Ectodermal cell (in vitro differentiated cells): ENCODE data around the gene DIDO1.
"Not testable (repeated sequence)": the region's sequence is repeated elsewhere in the genome, so short reads cannot be mapped to it uniquely, and the experiment has no call there.

Experiments
- H3K27ac ChIP-seq: 2 replicates; pipeline ENCODE4 v1.7.0; 2013; ENCODE audit warnings: mild to moderate bottlenecking, low read depth, low read length; ENCODE audit not compliant: insufficient read depth, poor library complexity, severe bottlenecking
- H3K27me3 ChIP-seq: 2 replicates; pipeline ENCODE4 v1.7.0; 2013; ENCODE audit warnings: mild to moderate bottlenecking, low read length; ENCODE audit not compliant: insufficient read depth, control insufficient read depth, poor library complexity, severe bottlenecking
- H3K36me3 ChIP-seq: one replicate; pipeline ENCODE4 v1.7.0; 2013; ENCODE audit warnings: low read length; ENCODE audit not compliant: control insufficient read depth, insufficient read depth
- H3K4me1 ChIP-seq: one replicate; pipeline ENCODE4 v1.7.0; 2013; ENCODE audit warnings: low read length; ENCODE audit not compliant: control insufficient read depth, insufficient read depth
- H3K4me3 ChIP-seq: 2 replicates; pipeline ENCODE4 v1.7.0; 2013; ENCODE audit warnings: low read depth, low read length, control low read depth; ENCODE audit not compliant: insufficient read depth
- H3K9me3 ChIP-seq: 2 replicates; pipeline ENCODE4 v1.7.0; 2013; ENCODE audit warnings: mild to moderate bottlenecking, low read length, moderate library complexity; ENCODE audit not compliant: control insufficient read depth
- WGBS, 2 experiments: methylation state at CpG; one replicate each; pipeline ENCODE4 v1.1.7; 2013; ENCODE audit warnings: missing lambda C conversion rate in 2 of 2; 5-methylcytosine and 5-hydroxymethylcytosine counted together

The DIDO1 gene

DNA sequence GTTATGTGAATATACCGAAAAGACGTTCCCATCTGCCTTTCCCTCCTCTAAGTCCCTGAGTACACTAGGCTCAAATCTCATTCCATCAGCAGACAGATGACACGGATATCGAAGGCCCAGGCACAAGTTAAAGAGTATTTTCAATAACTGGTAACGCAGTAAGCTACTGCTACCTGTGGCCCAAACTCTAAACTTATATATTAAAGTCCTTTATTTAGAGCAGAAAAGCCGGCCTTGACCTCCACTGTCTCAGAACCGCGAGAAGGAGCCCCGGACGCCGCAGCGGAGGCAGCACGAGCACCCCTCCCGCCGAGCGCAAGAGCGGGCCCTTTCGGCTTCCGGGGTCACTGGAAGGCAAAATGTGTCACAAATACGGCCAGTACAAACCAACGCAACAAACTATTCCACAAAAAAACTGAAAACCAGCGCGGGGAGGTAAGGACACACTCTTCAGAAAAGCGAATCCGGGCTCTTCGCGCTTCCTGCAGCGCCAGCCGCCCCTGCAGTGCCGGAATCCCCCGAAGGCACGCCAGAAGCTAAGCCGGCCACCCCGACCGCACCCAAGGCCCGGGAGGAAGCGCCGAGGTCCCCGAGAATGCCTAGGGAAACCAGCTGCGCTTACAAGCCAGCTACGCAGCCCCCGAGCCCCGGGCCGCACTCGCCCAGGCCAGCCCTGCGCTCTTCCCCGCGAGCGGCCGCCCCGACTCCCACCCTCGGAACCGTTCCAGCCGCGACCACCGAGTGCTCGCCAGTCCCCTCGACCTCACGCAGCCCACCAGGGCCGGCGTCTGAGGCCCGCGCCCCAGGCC, 681 bp downstream of the DIDO1 start:
- H3K4me3 ChIP-seq = peak overlapping the region; percentile 91
- no peaks in the 10 kb centered on the region for H3K36me3 ChIP-seq
- WGBS, 2 experiments = 1% methylated on average over 63 of the region's 63 CpGs
- peaks cover 16% of the 10 kb centered on the region for H3K4me1 ChIP-seq
- H3K9me3 ChIP-seq = no peaks in the 10 kb centered on the region
- no peaks in the 10 kb centered on the region for H3K27me3 ChIP-seq
- H3K27ac ChIP-seq = peak overlapping the region; percentile 28

DNA sequence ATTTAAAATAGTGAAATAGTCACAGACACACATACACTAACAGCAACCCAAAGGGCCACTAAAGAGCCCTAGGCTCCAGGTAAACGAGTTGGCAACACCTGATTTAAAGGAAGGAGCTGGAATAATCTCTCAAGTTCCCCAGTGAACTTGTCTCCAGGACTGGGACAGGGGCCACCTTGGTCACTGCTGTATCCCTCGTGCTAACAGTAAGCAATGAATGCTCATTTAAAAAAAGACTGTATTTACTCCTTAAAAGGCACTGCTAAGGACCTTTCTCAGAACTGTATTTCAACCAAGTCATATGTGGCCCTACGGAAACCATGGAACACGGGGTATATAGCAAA, 1.3 kb downstream of the DIDO1 start:
- no peaks in the 10 kb centered on the region for H3K27me3 ChIP-seq
- no peaks in the 10 kb centered on the region for H3K9me3 ChIP-seq
- H3K4me1 ChIP-seq = peaks cover 22% of the 10 kb centered on the region
- no peaks in the 10 kb centered on the region for H3K36me3 ChIP-seq
- 12 to 25% methylated on average over 4 of the region's 4 CpGs for WGBS, 2 experiments
- H3K4me3 ChIP-seq = peak overlapping the region; percentile 91
- no peak overlapping the region for H3K27ac ChIP-seq

DNA sequence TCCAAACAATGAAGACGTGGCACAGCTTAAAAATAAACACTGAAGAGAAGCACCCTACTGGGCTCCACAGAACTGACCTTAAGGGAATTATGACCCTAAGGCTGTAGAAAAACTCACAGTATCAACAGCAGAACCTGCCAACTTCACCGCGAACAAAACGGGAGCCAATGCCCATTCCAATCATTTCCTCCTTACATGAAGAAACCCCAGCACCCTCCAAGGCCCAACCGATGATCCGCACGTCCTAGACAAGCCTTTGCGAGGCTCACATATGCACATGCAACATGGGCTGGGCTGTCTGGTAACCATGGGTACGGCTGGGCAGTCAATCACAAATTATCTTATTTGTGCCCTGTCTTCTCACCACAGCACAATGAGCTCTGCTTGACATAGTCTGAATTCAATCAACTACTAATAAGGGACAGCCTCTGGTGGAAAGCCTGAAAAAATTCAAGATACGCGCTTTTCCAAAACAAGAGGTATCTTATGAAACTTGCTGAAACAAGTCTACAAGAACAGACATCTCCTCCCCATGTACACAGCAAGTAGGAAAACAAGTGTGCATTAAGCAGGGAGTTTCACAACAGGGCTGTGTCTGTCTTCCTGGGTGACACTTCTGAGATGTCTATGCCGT, 1.7 kb downstream of the DIDO1 start:
- Histone ChIP-seq H3K27me3 (no peaks in the 10 kb centered on the region), H3K4me3 (peak overlapping the region; percentile 91), H3K36me3 (no peaks in the 10 kb centered on the region), H3K9me3 (no peaks in the 10 kb centered on the region), H3K27ac (no peak overlapping the region), H3K4me1 (peaks cover 27% of the 10 kb centered on the region)
- 68% methylated on average over 12 of the region's 12 CpGs for WGBS, 2 experiments

DNA sequence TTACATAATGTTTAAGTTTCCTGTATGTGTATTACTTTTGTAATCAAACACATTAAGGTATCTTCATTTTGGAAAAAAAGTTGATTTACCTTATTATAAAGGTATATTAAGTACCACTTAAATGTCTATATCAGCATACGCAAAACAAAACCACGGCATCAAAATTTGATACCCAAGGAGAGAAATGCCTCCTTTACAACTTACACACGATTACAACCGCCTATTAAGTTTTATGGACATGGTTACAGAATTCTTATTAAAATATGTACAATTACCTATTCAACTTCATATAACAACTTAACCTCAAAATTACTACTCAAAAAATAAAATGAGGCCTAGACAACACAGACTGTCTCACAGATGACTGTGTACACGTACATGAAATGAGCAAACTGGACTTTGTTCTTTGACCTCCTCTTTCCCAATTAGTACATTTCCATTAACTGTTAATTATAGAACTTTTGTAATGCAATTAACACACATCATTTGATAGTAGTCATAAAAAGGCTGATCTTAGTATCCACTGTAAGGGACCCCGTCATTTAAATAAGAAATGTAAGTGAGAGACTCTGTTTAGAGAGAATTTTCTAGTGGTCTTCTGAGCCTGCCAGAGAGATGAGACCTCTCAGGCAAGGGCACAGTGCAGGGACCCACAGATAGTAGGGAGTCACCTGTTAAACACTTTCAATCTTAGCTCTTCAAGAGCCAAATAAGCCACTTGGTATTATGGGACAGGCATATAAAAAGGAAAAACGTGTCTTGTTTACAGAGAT, 2.5 kb downstream of the DIDO1 start:
- H3K27me3 ChIP-seq = no peaks in the 10 kb centered on the region
- no peak overlapping the region for H3K27ac ChIP-seq
- H3K36me3 ChIP-seq = no peaks in the 10 kb centered on the region
- H3K4me3 ChIP-seq = no peak overlapping the region
- peaks cover 28% of the 10 kb centered on the region for H3K4me1 ChIP-seq
- WGBS, 2 experiments = 75 to 87% methylated on average over 5 of the region's 7 CpGs
- no peaks in the 10 kb centered on the region for H3K9me3 ChIP-seq

DNA sequence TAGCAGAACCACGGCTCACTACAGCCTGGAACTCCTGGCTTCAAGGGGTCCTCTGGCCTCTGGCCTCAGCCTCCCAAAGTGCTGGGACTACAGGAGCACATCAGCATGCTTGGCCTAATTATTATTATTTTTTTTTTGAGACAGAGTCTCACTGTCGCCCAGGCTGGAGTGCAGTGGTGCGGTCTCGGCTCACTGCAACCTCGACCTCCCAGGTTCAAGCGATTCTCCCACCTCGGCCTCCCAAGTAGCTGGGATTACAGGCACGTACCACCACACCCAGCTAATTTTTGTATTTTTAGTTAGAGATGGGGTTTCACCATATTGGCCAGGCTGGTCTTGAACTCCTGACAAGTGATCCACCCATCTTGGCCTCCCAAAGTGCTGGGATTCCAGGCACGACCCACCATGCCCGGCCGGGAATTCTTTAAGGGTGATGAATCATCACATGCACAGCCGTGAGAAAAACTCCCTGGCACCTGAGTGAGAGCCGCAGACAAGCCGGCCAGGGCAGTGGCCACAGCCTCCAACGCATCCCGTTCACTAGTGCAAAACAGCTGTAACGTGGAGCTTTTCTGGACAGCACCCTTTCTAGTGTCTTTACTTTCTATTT, 3.1 kb downstream of the DIDO1 start:
- not testable (repeated sequence) for H3K27me3 ChIP-seq, H3K36me3 ChIP-seq, H3K4me3 ChIP-seq, H3K9me3 ChIP-seq, H3K27ac ChIP-seq
- H3K4me1 ChIP-seq = peaks cover 32% of the 10 kb centered on the region
- WGBS, 2 experiments = 90 to 91% methylated on average over 17 of the region's 17 CpGs

DNA sequence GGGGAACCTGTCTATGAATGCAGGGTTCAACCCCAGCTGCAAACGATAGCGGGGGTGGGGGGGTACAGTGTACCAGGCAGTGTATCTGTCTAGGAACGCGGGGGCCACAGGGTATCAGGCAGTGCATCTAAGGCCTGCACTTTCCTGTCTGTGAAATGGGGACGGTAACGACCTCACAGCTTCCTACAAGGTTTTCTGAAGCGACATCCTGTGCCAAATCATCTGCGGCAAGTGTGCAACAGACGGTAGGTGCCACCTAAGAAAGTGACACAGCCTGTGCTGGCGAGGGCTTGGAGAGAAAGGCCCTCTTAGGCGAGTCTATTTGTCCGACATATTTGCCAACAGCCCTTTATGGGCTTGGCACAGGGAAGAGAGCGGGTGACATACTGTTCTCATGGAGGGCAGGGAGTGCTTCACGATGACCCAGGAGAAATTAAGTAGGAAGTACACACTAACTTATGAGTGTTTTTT, 3.8 kb downstream of the DIDO1 start:
- H3K27me3 ChIP-seq = no peaks in the 10 kb centered on the region
- no peak overlapping the region for H3K4me3 ChIP-seq
- no peaks in the 10 kb centered on the region for H3K36me3 ChIP-seq
- WGBS, 2 experiments = 93 to 94% methylated on average over 14 of the region's 14 CpGs
- H3K4me1 ChIP-seq = peaks cover 32% of the 10 kb centered on the region
- no peak overlapping the region for H3K27ac ChIP-seq
- no peaks in the 10 kb centered on the region for H3K9me3 ChIP-seq

DNA sequence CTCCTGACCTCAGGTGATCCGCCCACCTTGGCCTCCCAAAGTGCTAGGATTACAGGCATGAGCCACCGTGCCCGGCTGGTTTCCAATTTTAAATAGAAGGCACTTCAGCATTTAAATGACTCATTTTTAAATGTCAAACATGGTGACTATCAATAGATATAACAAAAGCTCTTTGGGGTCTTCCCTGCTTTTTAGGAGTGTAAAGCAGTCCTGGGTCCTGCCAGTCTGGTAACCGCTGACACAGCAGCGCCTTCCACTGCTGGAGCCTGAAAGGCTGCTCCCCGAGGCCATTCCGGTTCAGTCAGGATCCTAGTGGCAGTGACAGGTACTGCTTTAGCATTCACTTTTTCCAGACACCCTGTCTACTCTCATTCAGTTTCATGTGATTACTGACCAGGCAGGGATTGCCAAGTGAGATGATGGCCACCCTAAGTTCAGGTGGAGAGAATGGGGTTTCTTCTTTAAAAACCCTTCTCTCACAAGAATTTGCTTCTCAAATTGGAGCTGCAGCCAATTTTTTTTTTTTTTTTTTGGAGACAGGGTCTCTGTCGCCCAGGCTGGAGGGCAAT, 5.1 kb downstream of the DIDO1 start:
- Histone ChIP-seq H3K27me3 (no peaks in the 10 kb centered on the region), H3K27ac (no peak overlapping the region), H3K9me3 (no peaks in the 10 kb centered on the region), H3K4me3 (no peak overlapping the region), H3K36me3 (no peaks in the 10 kb centered on the region), H3K4me1 (peaks cover 36% of the 10 kb centered on the region)
- WGBS, 2 experiments = 55 to 59% methylated on average over 8 of the region's 8 CpGs

DNA sequence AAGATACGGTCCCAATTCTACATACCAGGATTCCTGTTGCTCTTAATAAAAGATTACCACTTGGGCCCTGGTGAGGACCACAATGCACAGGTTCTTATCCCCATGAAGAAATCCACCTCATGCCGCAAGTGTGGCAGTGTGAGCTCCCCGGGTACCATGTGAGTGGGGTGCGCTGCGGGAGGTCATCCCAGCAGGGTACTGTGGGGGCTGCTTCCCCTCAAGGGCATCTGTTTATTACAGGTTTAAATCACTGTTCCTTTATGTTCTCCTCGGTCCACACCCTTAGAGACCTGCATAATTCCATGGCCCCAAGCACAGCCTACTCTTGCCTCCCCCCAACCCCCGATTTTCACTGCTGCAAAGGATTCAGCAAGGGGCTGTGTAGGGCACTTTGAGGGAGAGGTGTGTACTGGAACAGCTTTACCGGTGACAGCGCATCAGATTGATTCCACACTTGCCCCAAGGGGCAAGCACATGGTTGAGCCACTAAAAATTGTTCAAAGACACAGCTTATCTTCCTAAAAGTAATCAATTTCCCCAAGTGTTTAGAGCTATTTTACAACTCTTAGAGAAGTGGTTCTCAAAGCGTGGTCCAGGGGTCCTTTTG, 6.2 kb downstream of the DIDO1 start:
- no peak overlapping the region for H3K27ac ChIP-seq
- 76 to 78% methylated on average over 10 of the region's 10 CpGs for WGBS, 2 experiments
- H3K4me1 ChIP-seq = peaks cover 46% of the 10 kb centered on the region

DNA sequence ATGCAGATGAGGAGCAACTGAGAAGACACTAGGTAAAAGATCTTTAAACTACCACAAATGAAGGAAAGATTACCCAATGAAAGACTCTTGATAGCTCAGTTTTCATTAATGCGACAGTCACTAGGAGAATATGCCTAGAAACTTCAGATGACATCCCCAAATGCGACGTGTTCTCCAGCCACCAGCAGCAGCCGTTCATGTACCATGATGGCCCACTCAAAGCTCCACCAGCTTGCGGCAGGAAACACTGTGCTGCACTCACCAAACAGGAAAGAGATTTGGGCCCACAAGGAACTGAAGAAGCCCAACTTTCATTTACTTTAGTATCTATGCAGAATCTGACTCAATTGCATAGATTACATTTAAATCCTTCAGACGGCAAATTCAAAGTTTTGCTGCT, 7.5 kb downstream of the DIDO1 start:
- no peaks in the 10 kb centered on the region for H3K27me3 ChIP-seq
- WGBS, 2 experiments = 89 to 91% methylated on average over 6 of the region's 6 CpGs
- peaks cover 47% of the 10 kb centered on the region for H3K4me1 ChIP-seq
- no peak overlapping the region for H3K27ac ChIP-seq
- no peak overlapping the region for H3K4me3 ChIP-seq
- no peaks in the 10 kb centered on the region for H3K36me3 ChIP-seq
- H3K9me3 ChIP-seq = no peaks in the 10 kb centered on the region

More for the DNA sequence above, 6.2 kb downstream of the DIDO1 start:
- no peak overlapping the region for H3K4me3 ChIP-seq
- H3K9me3 ChIP-seq = no peaks in the 10 kb centered on the region
- H3K36me3 ChIP-seq = no peaks in the 10 kb centered on the region
- no peaks in the 10 kb centered on the region for H3K27me3 ChIP-seq
